Spleen (tissue), 11 donors: ENCODE measurements around the gene IL24. TPM values are rescaled to one million over a fixed set of nuclear protein-coding genes. Genes with fewer than 3 reads are reported as not detected.

ENCODE experiments used
- DNase-seq: peaks from one replicate; pipeline ENCODE4 v3.0.0-alpha.2; 2020
- H3K27ac ChIP-seq, 8 donors: fragments of 200-600 bp; sonication (generic) in 7 of 8; 1 replicate in 4 of 8; 2 replicates in 4 of 8; pipeline versions ENCODE4 v1.5.0 to v1.8.0; 2016 to 2021; ENCODE audit warnings: inconsistent platforms in 4 of 8, mild to moderate bottlenecking in 4 of 8, moderate library complexity in 1 of 8
- H3K27me3 ChIP-seq, 7 donors: fragments of 200-600 bp; sonication (generic) in 6 of 7; replicated peaks in 1 of 7; 1 replicate in 4 of 7; 2 replicates in 3 of 7; pipeline versions ENCODE4 v1.5.0 to v1.8.0; 2016 to 2021; ENCODE audit warnings: inconsistent platforms in 3 of 7, mild to moderate bottlenecking in 1 of 7
- H3K36me3 ChIP-seq, 6 donors: fragments of 200-600 bp; sonication (generic) in 5 of 6; 1 replicate in 4 of 6; 2 replicates in 2 of 6; pipeline versions ENCODE4 v1.5.0 to v1.8.0; 2016 to 2021; ENCODE audit warnings: inconsistent platforms in 2 of 6
- H3K4me1 ChIP-seq, 6 donors: fragments of 200-600 bp; sonication (generic) in 5 of 6; 1 replicate in 3 of 6; 2 replicates in 3 of 6; pipeline versions ENCODE4 v1.5.0 to v1.8.0; 2016 to 2021; ENCODE audit warnings: inconsistent platforms in 3 of 6
- H3K4me3 ChIP-seq, 8 donors: fragments of 200-600 bp; sonication (generic) in 7 of 8; 1 replicate in 4 of 8; 2 replicates in 4 of 8; pipeline versions ENCODE4 v1.5.0 to v1.8.0; 2016 to 2021; ENCODE audit warnings: inconsistent platforms in 4 of 8, mild to moderate bottlenecking in 4 of 8, moderate library complexity in 2 of 8
- H3K9me3 ChIP-seq, 8 donors: fragments of 200-600 bp; sonication (generic) in 7 of 8; 1 replicate in 4 of 8; 2 replicates in 4 of 8; pipeline versions ENCODE4 v1.5.0 to v1.8.0; 2016 to 2021; ENCODE audit warnings: inconsistent platforms in 4 of 8
- POLR2A ChIP-seq, 3 donors: fragments of 450-650 bp; IDR thresholded peaks; one replicate each; pipeline ENCODE4 v1.5.1; 2017; ENCODE audit warnings: antibody characterized with exemption in 3 of 3, mild to moderate bottlenecking in 1 of 3
- POLR2AphosphoS5 ChIP-seq, 3 donors: sonication (generic); formaldehyde crosslinking; IDR thresholded peaks; one replicate each; pipeline ENCODE4 v1.5.1; 2017; ENCODE audit warnings: antibody characterized with exemption in 3 of 3
- WGBS, 5 donors: extraction: QIAGEN DNeasy Blood & Tissue Kit in 3 of 5; methylation state at CpG; one replicate each; pipeline versions ENCODE4 v1.1.5 to v1.1.7; 2013 to 2018; 5-methylcytosine and 5-hydroxymethylcytosine counted together
- intact Hi-C: fragments of 100-400 bp; cut with DNase I; formaldehyde crosslinking; loops from one replicate; pipeline ENCODE4 v1.15.0; 2023; ENCODE audit warnings: low total_unique reads
- polyA plus RNA-seq, 3 donors: library from polyadenylated mRNA; stranded (reverse); fragments of 200-250 nt; gene quantifications; one replicate each; pipeline ENCODE4 v1.2.1, GENCODE V29; 2013
- total RNA-seq, 7 donors: library from RNA; depleted of rRNA in 3 of 7; stranded (reverse); fragments of >200 nt in 3 of 7; fragmentation: NEBNext Ultra II Directional in 4 of 7; extraction: Animal tissue kit (Norgen Biotek cat#: 25700) in 4 of 7; gene quantifications; one replicate each; pipeline versions ENCODE4 v1.1.0 to v1.2.1, GENCODE V29; 2016 to 2021
- TF ChIP-seq, protein P1 (sequence below), 11 experiments: fragments of 200-600 bp in 7 of 11; fragments of 450-650 bp in 4 of 11; sonication (generic) in 4 of 11; IDR thresholded peaks in 8 of 11; conservative IDR thresholded peaks in 3 of 11; 1 replicate in 7 of 11; 2 replicates in 4 of 11; pipeline versions ENCODE4 v1.4.0 to v1.8.0; 2016 to 2021; ENCODE audit warnings: antibody characterized with exemption in 11 of 11, inconsistent platforms in 4 of 11, mild to moderate bottlenecking in 1 of 11
- donor health status: healthy with polysubstance abuse.
- donor health status: DM: no; HTN: no; CAD: no; lungs with moderate emphysema.
- donor health status: DM: no; HTN: no; CAD: no.
- donor health status: Bipolar disorder and iron deficiency.
- donor health status: healthy.
- donor health status: DM: no; HTN: no; CAD: no.
- donor health status: DM: yes; HTN: yes; CAD: no.

Gene IL24
- total and polyA plus RNA-seq, 10 donors, result 0.30 to 2.0 (median 1.2) TPM; not detected in 5

DNA sequence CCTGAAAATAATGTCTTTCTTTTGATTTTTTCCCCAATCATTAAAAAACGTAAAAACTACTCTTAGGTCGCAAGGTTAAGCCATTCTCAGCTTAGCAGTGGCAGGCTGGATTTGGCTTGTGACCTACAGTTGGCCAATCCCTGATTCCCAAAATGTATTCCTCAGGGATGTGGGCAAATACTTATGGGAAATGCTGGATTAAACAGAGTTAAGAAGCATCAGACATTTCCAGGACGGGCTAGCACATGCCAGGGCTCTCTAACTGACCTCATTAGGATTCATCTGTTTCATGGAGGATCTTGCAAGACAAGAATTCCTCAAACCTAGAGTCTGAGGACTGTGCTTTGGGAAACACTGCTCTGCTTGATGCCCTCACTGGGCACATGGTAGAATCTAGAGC is 982 bp upstream of the IL24 start:
- H3K36me3 ChIP-seq, result peaks cover 0 to under 1% (median 0%) of the 10 kb centered on the region in 6 donors
- H3K27me3 ChIP-seq, result no peaks in the 10 kb centered on the region
- no peak overlapping the region for H3K4me3 ChIP-seq
- peaks cover 0 to 33% (median 9%) of the 10 kb centered on the region in 6 donors for H3K4me1 ChIP-seq
- TF ChIP-seq POLR2AphosphoS5 (IDR thresholded peaks at IDR 0.05) (no peak), POLR2A (IDR thresholded peaks at IDR 0.05) (no peak)
- TF ChIP-seq, protein P1, sequence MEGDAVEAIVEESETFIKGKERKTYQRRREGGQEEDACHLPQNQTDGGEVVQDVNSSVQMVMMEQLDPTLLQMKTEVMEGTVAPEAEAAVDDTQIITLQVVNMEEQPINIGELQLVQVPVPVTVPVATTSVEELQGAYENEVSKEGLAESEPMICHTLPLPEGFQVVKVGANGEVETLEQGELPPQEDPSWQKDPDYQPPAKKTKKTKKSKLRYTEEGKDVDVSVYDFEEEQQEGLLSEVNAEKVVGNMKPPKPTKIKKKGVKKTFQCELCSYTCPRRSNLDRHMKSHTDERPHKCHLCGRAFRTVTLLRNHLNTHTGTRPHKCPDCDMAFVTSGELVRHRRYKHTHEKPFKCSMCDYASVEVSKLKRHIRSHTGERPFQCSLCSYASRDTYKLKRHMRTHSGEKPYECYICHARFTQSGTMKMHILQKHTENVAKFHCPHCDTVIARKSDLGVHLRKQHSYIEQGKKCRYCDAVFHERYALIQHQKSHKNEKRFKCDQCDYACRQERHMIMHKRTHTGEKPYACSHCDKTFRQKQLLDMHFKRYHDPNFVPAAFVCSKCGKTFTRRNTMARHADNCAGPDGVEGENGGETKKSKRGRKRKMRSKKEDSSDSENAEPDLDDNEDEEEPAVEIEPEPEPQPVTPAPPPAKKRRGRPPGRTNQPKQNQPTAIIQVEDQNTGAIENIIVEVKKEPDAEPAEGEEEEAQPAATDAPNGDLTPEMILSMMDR (IDR thresholded peaks at IDR 0.05 in 8 of 11, conservative IDR thresholded peaks at IDR 0.05 in 3 of 11), result no peak
- intact Hi-C loops, result no loop called here
- DNase-seq, result no peak
- H3K9me3 ChIP-seq, result no peaks in the 10 kb centered on the region
- 72 to 87% (median 87%) methylated on average over 3 of the region's 3 CpGs for whole genome bisulfite sequencing, 5 donors
- H3K27ac ChIP-seq, result peak overlapping the region in 7 of 8 donors; percentile 3 to 75 (median 48)

DNA sequence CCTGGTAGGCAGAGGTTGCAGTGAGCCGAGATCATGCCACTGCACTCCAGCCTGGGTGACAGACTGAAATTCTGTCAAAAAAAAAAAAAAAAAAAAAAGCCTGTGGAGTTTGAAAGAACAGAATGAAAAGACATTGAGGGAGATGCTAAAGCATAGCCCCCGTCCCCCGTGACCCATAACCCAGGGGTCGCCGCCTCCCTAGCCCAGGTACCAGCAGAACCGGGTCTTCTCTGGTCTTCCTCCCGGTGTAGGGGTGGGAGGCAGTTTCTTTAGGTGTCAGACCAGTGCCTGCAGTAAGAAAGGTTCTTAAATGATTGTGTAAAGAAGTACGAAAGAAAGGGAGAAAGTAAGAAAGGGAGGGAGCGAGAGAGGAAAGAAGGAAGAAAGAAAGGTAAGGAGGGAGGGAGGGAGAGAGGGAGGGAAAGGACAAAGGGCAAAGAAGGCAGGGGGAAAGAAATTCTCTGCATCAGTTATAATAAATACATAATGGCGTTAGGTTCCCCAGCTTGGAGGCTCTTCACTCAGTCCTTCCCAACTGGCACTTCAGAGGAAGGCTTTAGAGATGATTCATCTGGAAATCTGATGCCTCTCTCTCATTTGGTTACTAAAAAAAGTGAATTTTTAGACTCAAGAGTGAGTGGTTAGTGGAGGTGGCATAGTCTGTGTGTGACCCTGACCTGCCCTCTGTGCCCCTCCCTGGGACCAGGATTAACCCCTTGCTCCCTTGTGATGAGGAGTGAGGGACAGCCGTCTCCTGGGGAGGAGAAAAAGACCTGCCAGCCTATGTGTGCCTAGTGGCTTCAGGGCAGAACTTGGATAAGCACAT is 1.1 kb downstream of the IL24 start:
- peaks cover 0 to 17% (median 5%) of the 10 kb centered on the region in 6 donors for H3K36me3 ChIP-seq
- H3K4me1 ChIP-seq, result peaks cover 0 to 27% (median 9%) of the 10 kb centered on the region in 6 donors
- peak overlapping the region in 5 of 8 donors; percentile 14 to 66 (median 46) for H3K27ac ChIP-seq
- peak in 1 of 3 donors; percentile 27 for TF ChIP-seq POLR2AphosphoS5 (IDR thresholded peaks at IDR 0.05)
- TF ChIP-seq, protein P1 (IDR thresholded peaks at IDR 0.05 in 8 of 11, conservative IDR thresholded peaks at IDR 0.05 in 3 of 11), result no peak
- peak; percentile 56 for DNase-seq
- no peaks in the 10 kb centered on the region for H3K27me3 ChIP-seq
- intact Hi-C loops, result no loop called here
- H3K9me3 ChIP-seq, result no peaks in the 10 kb centered on the region
- 81 to 91% (median 83%) methylated on average over 11 of the region's 11 CpGs for WGBS, 5 donors
- H3K4me3 ChIP-seq, result no peak overlapping the region

DNA sequence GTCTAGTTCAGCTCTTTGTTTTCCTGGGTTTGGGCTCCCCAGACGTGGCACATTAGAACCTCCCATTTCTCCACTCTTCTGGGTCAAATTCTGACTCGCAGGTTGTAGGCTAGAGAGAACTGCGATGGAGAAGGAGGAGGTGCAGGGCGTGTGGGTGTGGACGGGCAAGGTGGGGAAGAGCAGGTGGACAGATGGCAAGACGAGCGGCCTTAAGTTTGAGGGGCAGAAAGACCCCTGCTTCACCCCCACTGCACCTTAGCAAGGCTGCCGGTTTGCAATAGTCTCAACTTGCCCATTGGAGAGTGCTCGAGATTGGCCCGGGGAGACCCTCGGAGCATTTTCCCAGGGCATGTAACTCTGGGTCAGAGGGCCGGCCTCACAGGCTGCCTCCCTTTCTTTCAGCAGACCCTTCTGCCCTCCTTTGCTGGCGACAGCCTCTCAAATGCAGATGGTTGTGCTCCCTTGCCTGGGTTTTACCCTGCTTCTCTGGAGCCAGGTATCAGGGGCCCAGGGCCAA is 1.7 kb downstream of the IL24 start:
- DNase-seq, result peak; percentile 54
- Histone ChIP-seq H3K4me1 (peaks cover 0 to 25% (median 9%) of the 10 kb centered on the region in 6 donors), H3K27ac (peak overlapping the region in 5 of 8 donors; percentile 14 to 66 (median 46)), H3K9me3 (no peaks in the 10 kb centered on the region), H3K4me3 (no peak overlapping the region), H3K27me3 (no peaks in the 10 kb centered on the region), H3K36me3 (peaks cover 0 to 24% (median 12%) of the 10 kb centered on the region in 6 donors)
- TF ChIP-seq POLR2A (IDR thresholded peaks at IDR 0.05) (no peak), POLR2AphosphoS5 (IDR thresholded peaks at IDR 0.05) (peak; percentile 51 to 59 (median 55))
- intact Hi-C loops, result no loop called here
- 87 to 93% (median 90%) methylated on average over 13 of the region's 13 CpGs for WGBS, 5 donors

DNA sequence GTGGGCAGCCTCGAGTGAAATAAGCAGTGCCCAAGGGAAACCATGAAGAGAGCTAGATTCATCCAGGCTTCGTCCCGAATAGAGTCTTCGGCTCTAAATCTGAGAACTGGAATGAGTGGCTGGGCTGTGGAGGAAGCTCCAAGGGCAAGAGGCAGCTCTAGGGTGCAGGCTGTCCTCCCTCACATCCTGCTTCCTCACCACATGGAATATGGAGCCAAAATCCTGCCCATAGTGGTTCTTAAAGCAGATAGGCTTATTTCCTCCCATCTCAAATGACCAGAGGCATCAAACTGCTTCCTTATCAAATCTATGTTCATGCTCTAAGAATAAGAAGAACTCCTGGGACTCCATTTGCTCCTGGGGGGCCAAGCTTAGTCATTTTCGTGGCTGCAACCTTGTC is 2.5 kb downstream of the IL24 start:
- no peak for DNase-seq

More for the DNA sequence above, 2.5 kb downstream of the IL24 start:
- Histone ChIP-seq H3K4me3 (no peak overlapping the region), H3K27ac (peak overlapping the region in 6 of 8 donors; percentile 23 to 66 (median 41)), H3K27me3 (no peaks in the 10 kb centered on the region), H3K4me1 (peaks cover 0 to 29% (median 9%) of the 10 kb centered on the region in 6 donors), H3K36me3 (peaks cover 0 to 31% (median 19%) of the 10 kb centered on the region in 6 donors), H3K9me3 (no peaks in the 10 kb centered on the region)
- 53 to 78% (median 68%) methylated on average over 5 of the region's 5 CpGs for WGBS, 5 donors
- TF ChIP-seq POLR2AphosphoS5 (IDR thresholded peaks at IDR 0.05) (no peak), POLR2A (IDR thresholded peaks at IDR 0.05) (peak in 1 of 3 donors; percentile 16)
- TF ChIP-seq, protein P1 (IDR thresholded peaks at IDR 0.05 in 8 of 11, conservative IDR thresholded peaks at IDR 0.05 in 3 of 11), result no peak
- intact Hi-C loops, result no loop called here
